Epithelial cell of esophagus (primary cell): ENCODE data around the gene KAT7.

Source experiments
- DNase-seq: peaks from one replicate; pipeline ENCODE4 v3.0.0; 2010; ENCODE audit warnings: low read depth
- H3K4me3 ChIP-seq: 2 replicates; pipeline ENCODE4 v1.5.1; 2011; ENCODE audit warnings: mild to moderate bottlenecking, low read length, control low read depth
- CTCF ChIP-seq: IDR thresholded peaks from 2 replicates; pipeline ENCODE4 v1.5.1; 2011; ENCODE audit warnings: low read depth, mild to moderate bottlenecking, low read length, control low read depth, inconsistent platforms; ENCODE audit not compliant: insufficient read depth; ENCODE audit errors: missing control alignments

The KAT7 gene

GRCh38 chr17:49777563-49777962 is 10.9 kb upstream of the KAT7 start:
- DNase-seq: no peak
- TF ChIP-seq CTCF: no peak

GRCh38 chr17:49779156-49779738 is 9.2 kb upstream of the KAT7 start:
- no peak for DNase-seq
- TF ChIP-seq CTCF: no peak

More at GRCh38 chr17:49777563-49777962, 10.9 kb upstream of the KAT7 start:
- no peak overlapping the region for H3K4me3 ChIP-seq

GRCh38 chr17:49779739-49780231 is 8.7 kb upstream of the KAT7 start:
- peak; percentile 75 for DNase-seq
- H3K4me3 ChIP-seq: no peak overlapping the region
- peak; percentile 69 for TF ChIP-seq CTCF

More at GRCh38 chr17:49779156-49779738, 9.2 kb upstream of the KAT7 start:
- H3K4me3 ChIP-seq: no peak overlapping the region

- no peak for DNase-seq
- no peak overlapping the region for H3K4me3 ChIP-seq
- no peak for TF ChIP-seq CTCF
These were observed 5.3 kb upstream of the KAT7 start for GRCh38 chr17:49783071-49783715.

GRCh38 chr17:49783791-49784190 is 4.7 kb upstream of the KAT7 start:
- no peak for TF ChIP-seq CTCF
- DNase-seq: no peak
- no peak overlapping the region for H3K4me3 ChIP-seq

GRCh38 chr17:49784636-49785035 is 3.8 kb upstream of the KAT7 start:
- no peak for TF ChIP-seq CTCF
- DNase-seq: no peak
- H3K4me3 ChIP-seq: no peak overlapping the region

- no peak for TF ChIP-seq CTCF
- H3K4me3 ChIP-seq: peak overlapping the region; percentile 99
- DNase-seq: peak; percentile 14
These were observed 500 bp upstream of the KAT7 start for GRCh38 chr17:49787884-49788477.
